Lower lobe of right lung (tissue), 2 donors: ENCODE measurements around the gene PLXNB3. TPM values are rescaled to one million over a fixed set of nuclear protein-coding genes. Genes with fewer than 3 reads are reported as not detected.

ENCODE experiments used
- ATAC-seq, 2 donors: fragments of 200-7000 bp; cut with Tn5 transposase; one replicate each; pipeline ENCODE4 v1.9.1; 2020 to 2022; ENCODE audit warnings: mild to moderate bottlenecking in 2 of 2, moderate library complexity in 2 of 2
- DNase-seq: peaks from one replicate; pipeline ENCODE4 v3.0.0-alpha.2; 2020
- H3K27ac ChIP-seq: fragments of 200-600 bp; one replicate; pipeline ENCODE4 v1.8.0; 2022
- H3K27me3 ChIP-seq: fragments of 200-600 bp; one replicate; pipeline ENCODE4 v1.8.0; 2022; ENCODE audit warnings: low read depth
- H3K36me3 ChIP-seq: fragments of 200-600 bp; one replicate; pipeline ENCODE4 v1.8.0; 2022; ENCODE audit warnings: mild to moderate bottlenecking
- H3K4me1 ChIP-seq: fragments of 200-600 bp; one replicate; pipeline ENCODE4 v1.8.0; 2022
- H3K4me3 ChIP-seq: fragments of 200-600 bp; one replicate; pipeline ENCODE4 v1.8.0; 2022; ENCODE audit warnings: mild to moderate bottlenecking
- H3K9me3 ChIP-seq: fragments of 200-600 bp; one replicate; pipeline ENCODE4 v1.8.0; 2022
- CTCF ChIP-seq: fragments of 200-600 bp; IDR thresholded peaks from one replicate; pipeline ENCODE4 v1.8.0; 2022; ENCODE audit warnings: antibody characterized with exemption, mild to moderate bottlenecking
- intact Hi-C: fragments of 100-400 bp; cut with DNase I; formaldehyde crosslinking; loops from one replicate; pipeline ENCODE4 v1.11.0; 2022
- total RNA-seq: library from RNA; stranded (reverse); fragmentation: NEBNext Ultra II Directional; extraction: Animal tissue kit (Norgen Biotek cat#: 25700); gene quantifications from one replicate; pipeline ENCODE4 v1.2.1, GENCODE V29; 2021
- donor health status: DM: no; HTN: yes; CAD: no; lungs with severe emphysema.

The PLXNB3 gene
- total RNA-seq, 1 donor from 2014 or later, result 4.6 TPM

DNA sequence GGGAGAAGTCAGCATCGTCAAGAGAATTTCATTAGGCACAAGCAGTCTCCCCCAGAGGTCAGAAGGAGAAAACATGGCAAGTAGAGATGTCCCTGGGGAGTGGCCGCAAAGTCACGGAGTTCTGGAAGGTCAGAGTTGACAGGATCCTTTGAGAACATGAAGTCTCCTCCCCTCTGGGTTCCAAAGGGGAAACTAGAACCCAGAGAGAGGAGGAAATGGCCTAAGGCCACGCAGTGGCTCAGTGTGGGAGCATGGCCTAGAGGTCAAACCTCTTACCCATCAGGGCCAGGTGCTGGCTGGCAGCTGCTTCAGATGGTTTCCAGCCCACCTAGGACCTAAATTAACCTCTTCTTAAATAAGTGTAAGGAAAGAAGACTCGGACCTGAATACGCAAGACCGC lies 29.2 kb downstream of the PLXNB3 start:
- Histone ChIP-seq H3K9me3 (no peaks in the 10 kb centered on the region), H3K4me3 (peak overlapping the region; percentile 75), H3K27me3 (no peaks in the 10 kb centered on the region), H3K36me3 (peaks cover 30% of the 10 kb centered on the region), H3K27ac (peak overlapping the region; percentile 94), H3K4me1 (peaks cover 15% of the 10 kb centered on the region)
- intact Hi-C loops, result no loop called here
- DNase-seq (no peak), ATAC-seq (peak; percentile 8 to 11)
- TF ChIP-seq CTCF, result no peak

GRCh38 chrX:153794018-153794896 lies 30.2 kb downstream of the PLXNB3 start, which contains the start of the genes IDH3G and SSR4:
Gene IDH3G, minus strand, starts transcription at chrX:153794375. Its CDS starts 49 bp downstream, at chrX:153794326.
Gene SSR4, plus strand, starts transcription at chrX:153794668. Its CDS starts 20 bp downstream, at chrX:153794688.
- Histone ChIP-seq H3K4me1 (peaks cover 15% of the 10 kb centered on the region), H3K36me3 (peaks cover 26% of the 10 kb centered on the region), H3K27ac (peak within 1 kb of the TSS; percentile 94), H3K27me3 (no peaks in the 10 kb centered on the region), H3K9me3 (no peaks in the 10 kb centered on the region), H3K4me3 (peak within 1 kb of the TSS; percentile 75)
- DNase-seq (peak; percentile 94), ATAC-seq (peak; percentile 97 to 98)
- intact Hi-C loops, result no loop called here
- TF ChIP-seq CTCF, result no peak

GRCh38 chrX:153794897-153795816 lies 31.1 kb downstream of the PLXNB3 start:
- DNase-seq, result peak; percentile 50
- Histone ChIP-seq H3K4me3 (peak overlapping the region; percentile 75), H3K9me3 (no peaks in the 10 kb centered on the region), H3K27me3 (no peaks in the 10 kb centered on the region), H3K36me3 (peaks cover 18% of the 10 kb centered on the region), H3K4me1 (peaks cover 15% of the 10 kb centered on the region), H3K27ac (peak overlapping the region; percentile 94)
- intact Hi-C loops, result no loop called here
- ATAC-seq, result peak; percentile 1 to 14
- TF ChIP-seq CTCF, result no peak

DNA sequence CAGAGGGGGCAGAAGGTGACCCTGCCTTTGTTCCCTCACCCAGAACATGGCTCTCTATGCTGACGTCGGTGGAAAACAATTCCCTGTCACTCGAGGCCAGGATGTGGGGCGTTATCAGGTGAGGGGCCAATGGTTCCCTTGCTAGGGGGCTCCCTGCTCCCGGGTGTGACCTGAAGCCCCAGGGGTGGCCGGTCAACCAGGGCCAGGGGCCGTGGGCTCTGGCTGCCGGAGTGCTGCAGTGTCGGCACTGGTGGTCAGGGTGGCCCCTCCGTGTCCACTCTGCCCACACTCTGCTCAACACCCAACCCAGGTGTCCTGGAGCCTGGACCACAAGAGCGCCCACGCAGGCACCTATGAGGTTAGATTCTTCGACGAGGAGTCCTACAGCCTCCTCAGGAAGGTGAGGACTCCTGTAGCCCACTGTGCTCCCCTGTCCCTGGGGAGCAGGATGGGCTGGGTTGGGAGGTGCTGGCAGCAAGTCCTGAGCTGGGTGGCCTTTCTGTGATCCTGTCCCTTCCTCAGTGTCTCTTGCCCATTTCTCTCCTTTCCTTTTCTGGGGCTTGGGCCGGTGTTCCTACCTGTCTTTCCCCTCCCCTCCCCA lies 33.5 kb downstream of the PLXNB3 start:
- peaks cover 13% of the 10 kb centered on the region for H3K4me1 ChIP-seq
- DNase-seq, result no peak
- no peaks in the 10 kb centered on the region for H3K9me3 ChIP-seq
- TF ChIP-seq CTCF, result no peak
- no peak for ATAC-seq
- H3K27ac ChIP-seq, result no peak overlapping the region
- H3K27me3 ChIP-seq, result no peaks in the 10 kb centered on the region
- H3K4me3 ChIP-seq, result no peak overlapping the region
- intact Hi-C loops, result no loop called here
- H3K36me3 ChIP-seq, result peaks cover 18% of the 10 kb centered on the region

DNA sequence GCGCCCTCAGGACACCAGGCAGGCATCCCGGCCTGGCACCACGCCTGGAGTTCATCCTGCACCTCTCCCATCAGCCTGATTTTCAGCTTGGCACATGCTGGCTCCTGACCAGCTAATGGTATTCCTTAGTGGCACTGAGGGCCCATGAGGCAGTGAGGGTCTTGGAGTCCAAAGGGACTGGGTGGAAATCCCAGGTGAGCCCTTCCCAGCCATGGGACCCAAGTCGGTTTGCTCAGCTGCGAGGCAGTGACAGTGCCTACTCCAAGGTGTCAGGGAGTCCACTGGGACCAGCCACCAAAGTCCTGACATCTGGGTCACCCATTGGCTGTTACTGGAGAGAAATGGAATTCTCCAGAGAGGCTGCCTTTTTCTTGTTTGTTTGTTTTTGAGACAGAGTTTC lies 35.3 kb downstream of the PLXNB3 start:
- Histone ChIP-seq H3K36me3 (peaks cover 18% of the 10 kb centered on the region), H3K9me3 (no peaks in the 10 kb centered on the region), H3K4me3 (no peak overlapping the region), H3K27me3 (no peaks in the 10 kb centered on the region), H3K27ac (no peak overlapping the region), H3K4me1 (peaks cover 8% of the 10 kb centered on the region)
- no peak for DNase-seq
- no peak for TF ChIP-seq CTCF
- no peak for ATAC-seq
- intact Hi-C loops, result no loop called here
